GM15510 (cell line): ENCODE data around the gene CDKN2C.

ENCODE experiments used
- POLR2A ChIP-seq: IDR thresholded peaks from 3 replicates; pipeline ENCODE4 v1.6.1; 2011; ENCODE audit warnings: borderline replicate concordance; ENCODE audit not compliant: insufficient read length; ENCODE audit errors: extremely low read depth

Gene CDKN2C

DNA sequence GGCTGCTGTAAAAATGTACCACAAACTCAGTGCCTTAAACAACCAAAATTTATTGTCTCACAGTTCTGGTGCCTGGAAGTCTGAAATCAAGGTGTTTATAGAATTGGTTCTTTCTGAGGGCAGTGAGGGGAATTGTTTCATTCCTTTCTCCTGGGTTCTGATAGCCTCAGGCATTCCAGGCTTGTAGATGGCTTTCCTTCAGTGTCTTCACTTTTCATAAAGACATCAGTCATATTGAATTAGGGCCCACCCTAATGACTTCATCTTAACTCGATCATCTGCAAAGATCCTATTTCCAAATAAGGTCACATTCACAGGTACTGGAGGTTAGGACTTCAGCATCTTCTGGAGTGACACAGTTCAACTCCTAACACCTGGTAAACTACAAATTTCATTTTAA, 15.0 kb downstream of the CDKN2C start:
- no peak for TF ChIP-seq POLR2A

DNA sequence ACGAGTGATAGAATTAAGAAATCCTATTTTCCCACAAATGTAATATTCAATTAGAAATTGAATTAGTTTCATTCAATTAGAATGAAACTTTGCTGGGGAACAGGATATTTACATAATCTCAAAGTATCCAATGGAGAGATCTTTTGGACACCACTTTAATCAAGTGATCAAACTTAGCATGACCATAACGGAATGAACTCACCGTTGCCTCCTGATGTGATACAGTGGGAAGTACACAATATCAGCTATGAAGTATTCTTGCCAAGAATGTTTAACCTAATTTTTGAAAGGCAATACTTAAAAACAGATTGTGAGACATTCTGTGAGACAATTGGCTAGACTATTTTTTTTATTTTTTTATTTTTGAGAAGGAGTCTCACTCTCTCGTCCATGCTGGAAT, 16.6 kb downstream of the CDKN2C start:
- TF ChIP-seq POLR2A = no peak

DNA sequence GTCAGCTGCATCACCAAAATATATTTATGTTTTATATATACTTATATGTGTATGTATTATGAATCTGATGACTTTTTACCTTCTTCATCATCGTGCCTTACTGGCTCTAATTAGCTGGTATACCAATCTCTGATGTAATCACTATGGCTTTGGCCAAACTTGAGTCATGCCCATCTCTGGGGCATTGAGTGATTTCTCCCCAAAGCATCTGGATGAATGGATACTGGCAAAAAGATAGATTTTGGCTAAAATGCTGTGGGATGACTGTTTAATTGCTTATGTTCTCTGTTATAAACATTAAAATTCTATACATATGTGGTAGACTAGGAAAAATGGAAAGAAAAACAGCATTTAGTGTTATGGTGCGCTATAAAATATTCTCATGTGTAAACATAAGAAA, 19.6 kb downstream of the CDKN2C start:
- TF ChIP-seq POLR2A = no peak

DNA sequence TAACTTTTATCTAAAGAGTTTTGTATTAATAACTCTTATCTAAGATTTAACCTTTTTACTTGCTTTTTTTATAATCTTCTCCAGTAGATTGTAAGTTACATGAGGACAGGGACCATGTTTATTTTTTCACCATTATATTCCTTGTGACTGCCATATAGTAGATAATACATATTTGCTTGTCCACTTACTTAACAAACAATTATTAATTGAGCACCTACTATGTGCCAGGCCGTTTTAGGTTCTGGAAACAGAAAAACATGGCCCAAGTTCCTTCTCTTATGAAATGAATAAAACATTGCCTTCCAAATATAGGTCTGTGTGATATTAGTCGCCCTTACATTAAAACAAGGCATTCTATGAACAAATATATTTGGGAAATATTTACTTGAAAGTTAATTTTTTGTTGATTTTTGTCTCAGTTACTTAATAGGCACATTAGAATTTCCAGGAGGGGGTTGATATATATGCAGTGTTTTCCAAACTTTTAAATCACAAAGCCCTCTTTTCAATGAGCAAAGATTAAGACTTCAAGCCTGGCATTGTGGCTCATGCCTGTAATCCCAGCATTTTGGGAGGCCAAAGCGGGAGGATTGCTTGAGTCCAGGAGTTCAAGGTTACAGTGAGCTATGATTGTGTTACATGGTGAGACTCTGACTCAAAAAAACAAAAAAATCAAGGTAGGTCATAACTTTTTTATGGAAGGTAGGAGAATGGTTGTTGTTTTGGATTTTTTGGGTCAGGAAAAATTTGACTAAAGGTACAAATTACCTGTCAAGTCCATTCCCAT, 22.7 kb downstream of the CDKN2C start:
- TF ChIP-seq POLR2A = no peak

DNA sequence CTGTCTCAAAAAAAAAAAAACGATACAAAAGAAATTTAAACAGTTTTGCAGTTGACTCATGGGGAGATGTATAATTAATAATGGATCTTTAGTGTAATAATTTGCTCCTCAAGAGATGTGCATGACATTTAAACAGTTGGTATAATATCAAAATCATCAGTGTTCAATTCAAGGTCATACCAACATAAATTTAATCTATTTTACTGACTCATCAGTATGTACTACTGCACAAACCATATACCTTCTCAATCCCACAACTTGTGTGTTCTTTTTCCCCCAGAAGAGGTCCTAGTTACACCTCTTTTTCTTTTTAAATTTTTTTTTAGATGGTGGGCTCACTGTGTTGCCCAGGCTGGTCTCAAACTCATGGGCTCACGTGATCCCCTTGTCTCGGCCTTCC, 23.6 kb downstream of the CDKN2C start:
- TF ChIP-seq POLR2A = no peak

DNA sequence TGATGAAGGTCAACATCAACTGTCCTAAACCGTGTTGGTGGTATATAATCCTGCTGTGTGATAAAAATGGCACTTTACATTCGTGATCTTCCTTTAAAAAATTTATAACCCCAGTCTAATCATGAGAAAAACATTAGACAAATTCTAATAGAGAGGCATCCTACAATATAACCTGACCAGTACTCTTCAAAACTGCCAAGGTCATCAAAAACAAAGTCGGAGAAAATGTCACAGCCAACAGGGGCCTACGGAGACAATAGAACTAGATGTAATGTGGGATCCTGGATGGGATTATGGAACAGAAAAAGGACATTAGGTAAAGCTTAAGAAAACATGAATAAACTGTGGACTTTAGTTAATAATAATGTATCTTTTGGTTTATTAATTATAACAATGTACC, 25.0 kb downstream of the CDKN2C start:
- TF ChIP-seq POLR2A = no peak

DNA sequence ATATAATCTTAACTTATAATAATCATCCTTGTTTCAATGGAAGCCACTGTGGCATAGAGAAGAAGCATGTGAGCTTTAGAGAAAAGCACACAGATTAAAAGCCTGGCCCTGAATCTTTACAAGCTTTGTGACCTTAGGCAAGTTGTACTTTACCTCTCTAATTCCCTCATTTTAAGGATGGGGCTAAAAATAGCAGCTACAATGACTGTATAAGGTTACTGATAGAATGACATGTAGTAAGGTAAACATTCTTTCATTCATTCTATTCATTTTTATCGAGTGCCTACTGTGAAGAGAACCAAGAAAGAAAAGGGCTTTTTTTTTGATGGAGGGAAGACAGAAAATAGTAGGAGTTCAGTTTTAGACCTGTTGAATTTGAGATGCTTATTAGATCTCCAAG, 25.6 kb downstream of the CDKN2C start:
- no peak for TF ChIP-seq POLR2A

DNA sequence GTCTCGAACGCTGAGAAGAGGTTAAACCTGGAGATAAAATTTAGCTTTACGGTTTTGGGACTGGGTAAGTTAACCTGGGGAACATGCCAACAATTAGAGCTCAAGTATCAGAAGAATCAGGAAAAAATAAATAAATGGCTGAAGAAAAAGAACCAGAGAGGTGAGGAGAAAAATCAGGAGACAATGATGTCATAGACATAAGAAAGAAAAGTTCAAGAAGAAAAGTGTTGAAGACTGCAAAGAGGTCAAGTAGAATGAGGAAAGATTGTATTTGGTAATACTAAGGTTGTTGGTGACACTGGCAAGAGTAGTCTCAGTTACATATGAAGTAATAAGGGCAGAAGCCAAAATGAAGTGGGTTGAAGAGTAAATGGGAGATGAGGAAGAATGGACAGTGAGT, 26.0 kb downstream of the CDKN2C start:
- TF ChIP-seq POLR2A = no peak

DNA sequence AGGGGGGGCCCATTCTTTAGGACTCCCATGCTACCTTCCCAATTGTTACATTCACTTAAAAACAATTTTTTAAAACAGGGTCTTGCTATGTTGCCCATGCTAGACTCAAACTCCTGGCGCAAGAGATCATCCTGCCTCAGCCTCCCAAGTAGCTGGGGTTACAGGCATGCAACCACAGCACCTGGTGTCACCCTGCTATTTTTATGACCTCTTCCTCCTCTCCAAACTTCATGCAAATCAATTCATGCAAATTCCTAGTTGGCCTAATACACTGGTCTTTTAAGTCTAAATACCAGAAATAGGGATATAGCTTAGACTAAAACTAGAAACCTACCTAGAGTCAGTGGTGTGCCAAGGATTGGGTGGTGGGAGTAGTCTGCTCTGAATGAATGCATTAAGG, 30.1 kb downstream of the CDKN2C start:
- no peak for TF ChIP-seq POLR2A

DNA sequence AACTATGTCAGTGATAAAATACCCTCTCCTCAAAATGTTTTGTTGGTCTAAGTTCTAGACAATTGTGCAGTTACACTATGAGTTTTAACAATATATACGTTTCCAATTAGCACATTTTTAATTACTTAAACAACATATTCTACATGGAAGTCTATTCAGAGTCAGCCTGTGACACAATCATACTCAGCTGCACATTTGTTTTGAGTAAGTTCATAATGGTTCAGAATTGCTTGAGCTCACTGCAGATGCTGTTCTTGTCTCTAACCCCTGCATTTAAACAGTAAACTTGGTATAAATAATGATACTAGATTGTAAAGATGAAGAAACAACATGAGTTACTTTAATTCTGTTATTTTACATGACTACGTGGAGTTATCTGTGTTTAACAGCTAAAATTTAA, 30.6 kb downstream of the CDKN2C start:
- TF ChIP-seq POLR2A = no peak

DNA sequence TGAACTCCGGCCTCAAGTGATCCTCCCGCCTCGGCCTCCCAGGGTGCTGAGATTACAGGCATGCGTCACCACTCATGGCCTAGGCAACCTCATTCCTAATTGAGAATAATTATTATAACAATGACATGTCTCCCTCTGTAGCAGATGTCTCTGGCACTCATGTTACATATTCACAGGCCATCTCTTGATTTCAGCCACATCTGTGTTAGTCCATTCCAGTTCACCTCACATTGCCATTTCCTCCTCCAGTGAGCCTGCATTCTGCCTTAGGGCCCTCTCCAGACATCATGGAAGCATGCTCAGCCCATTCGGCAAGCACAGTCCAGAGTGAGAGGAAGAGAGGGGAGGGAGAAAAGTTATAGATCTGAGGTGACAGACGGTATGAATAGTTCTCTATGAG, 32.5 kb downstream of the CDKN2C start:
- TF ChIP-seq POLR2A = no peak

DNA sequence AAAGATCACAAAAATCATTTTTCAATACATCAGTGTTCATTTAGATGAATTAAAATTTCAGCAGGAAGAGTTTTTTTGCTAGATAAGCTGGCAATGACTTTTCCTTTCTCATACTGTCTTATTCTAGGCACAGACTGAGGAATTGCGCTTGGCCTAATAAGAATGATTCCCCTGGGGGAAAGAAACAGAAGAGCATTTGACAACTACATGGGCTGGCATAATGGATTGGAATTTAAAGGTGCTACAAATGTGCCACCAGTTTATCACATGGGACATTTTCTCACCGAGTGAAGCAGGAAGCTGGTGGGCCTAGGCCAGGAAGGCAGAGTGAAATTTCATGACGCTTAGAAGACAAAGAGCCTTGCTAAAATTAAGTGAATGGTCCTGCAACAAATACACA, 39.3 kb downstream of the CDKN2C start:
- TF ChIP-seq POLR2A = no peak

DNA sequence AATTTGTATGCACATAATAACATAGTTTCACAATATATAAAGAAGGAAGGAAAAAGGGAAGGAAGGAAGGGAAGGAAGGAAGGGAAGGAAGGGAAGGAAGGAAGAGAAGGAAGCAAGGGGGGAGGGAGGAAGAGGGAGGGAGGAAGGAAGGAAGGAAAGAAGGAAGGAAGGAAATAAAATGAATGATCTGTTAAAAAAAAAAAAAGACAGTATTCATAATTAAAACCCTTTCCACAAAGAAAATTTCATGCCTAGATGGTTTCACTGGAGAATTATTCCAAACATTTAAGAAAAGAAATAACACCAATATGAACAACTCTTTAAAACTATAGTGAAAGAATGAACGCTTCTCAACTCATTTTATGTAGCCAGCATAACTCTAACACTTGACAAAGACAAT, 44.8 kb downstream of the CDKN2C start:
- TF ChIP-seq POLR2A = no peak

DNA sequence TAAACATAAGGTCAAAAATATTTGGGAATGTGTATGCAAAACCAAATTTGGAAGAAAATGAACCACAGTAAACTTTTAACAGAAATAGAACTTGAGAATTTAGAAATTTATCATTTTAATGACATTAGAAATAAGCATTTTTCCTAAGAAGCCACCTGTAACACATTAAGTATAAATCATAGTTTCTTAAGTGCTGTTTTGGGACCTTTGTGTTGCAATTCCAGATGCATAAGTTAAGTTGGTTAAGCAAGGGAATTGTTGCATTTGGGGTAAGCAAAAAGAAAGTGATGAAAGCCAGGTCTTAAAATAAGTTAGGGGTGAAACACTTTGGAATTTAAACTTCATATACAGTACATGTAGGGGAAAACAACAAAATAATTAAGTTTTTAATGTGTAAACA, 49.8 kb downstream of the CDKN2C start:
- no peak for TF ChIP-seq POLR2A
